H1 (cell line): ENCODE results near the gene PHTF2. TPM values are rescaled to one million over a fixed set of nuclear protein-coding genes. Genes with fewer than 3 reads are reported as not detected.

Experiments
- CTCF ChIA-PET: fragments of 300-600 bp; sonication (Branson Sonifier 250); formaldehyde crosslinking; loops from one replicate; lab custom pipeline; 2021; ENCODE audit not compliant: partially characterized antibody; lab: Charles Lee
- POLR2A ChIA-PET: fragments of 300-600 bp; sonication (Branson Sonifier 250); formaldehyde crosslinking; loops from one replicate; lab custom pipeline; 2021; ENCODE audit warnings: inconsistent platforms; ENCODE audit not compliant: partially characterized antibody; lab: Charles Lee
- DNase-seq, 2 experiments: peaks; one replicate each; pipeline versions ENCODE4 v3.0.0 to v3.0.0-alpha.2; 2010 to 2022; ENCODE audit warnings: low spot score in 2 of 2, low read depth in 1 of 2, mixed read lengths in 1 of 2
- FAIRE-seq: peaks from 2 replicates; lab custom pipeline; 2011; peaks lifted over from hg19 to GRCh38; lab: Jason Lieb, UNC
- H2AFZ ChIP-seq: 2 replicates; pipeline ENCODE4 v1.8.1; 2012; ENCODE audit warnings: low read length, inconsistent platforms
- H2AK5ac ChIP-seq: 2 replicates; pipeline ENCODE4 v1.6.1; 2013; ENCODE audit warnings: low read depth, low read length
- H2BK120ac ChIP-seq: replicated peaks from 2 replicates; pipeline ENCODE3; 2013; ENCODE audit warnings: low read depth, low read length, inconsistent platforms
- H2BK12ac ChIP-seq: 2 replicates; pipeline ENCODE4 v1.6.1; 2013; ENCODE audit warnings: low read depth, low read length
- H2BK15ac ChIP-seq: 2 replicates; pipeline ENCODE4 v1.6.1; 2013; ENCODE audit warnings: low read length
- H2BK20ac ChIP-seq: 2 replicates; pipeline ENCODE4 v1.6.1; 2013; ENCODE audit warnings: low read length
- H2BK5ac ChIP-seq: 2 replicates; pipeline ENCODE4 v1.6.1; 2013; ENCODE audit warnings: low read depth, low read length
- H3K14ac ChIP-seq: 2 replicates; pipeline ENCODE4 v1.6.1; 2013; ENCODE audit warnings: inconsistent platforms; ENCODE audit not compliant: insufficient read length
- H3K18ac ChIP-seq: 2 replicates; pipeline ENCODE4 v1.6.1; 2013; ENCODE audit warnings: low read length; ENCODE audit errors: extremely low read depth
- H3K23ac ChIP-seq: 2 replicates; pipeline ENCODE4 v1.6.1; 2013; ENCODE audit warnings: inconsistent platforms; ENCODE audit not compliant: insufficient read length
- H3K23me2 ChIP-seq: 2 replicates; pipeline ENCODE4 v1.6.1; 2013; ENCODE audit warnings: low read depth, low read length
- H3K27ac ChIP-seq: 2 replicates; pipeline ENCODE4 v1.6.1; 2011; ENCODE audit warnings: low read depth, low read length, inconsistent platforms
- H3K27me3 ChIP-seq, 4 experiments: replicated peaks in 1 of 4; 1 replicate in 1 of 4; 2 replicates in 3 of 4; pipeline versions ENCODE4 v1.6.1 to v1.8.1; 2011 to 2013; ENCODE audit warnings: low read length in 3 of 4, mild to moderate bottlenecking in 3 of 4, inconsistent platforms in 2 of 4, mixed read lengths in 2 of 4, moderate library complexity in 1 of 4; ENCODE audit not compliant: control insufficient read depth in 3 of 4, insufficient read depth in 3 of 4; ENCODE audit errors: extremely low read depth in 1 of 4
- H3K36me3 ChIP-seq, 4 experiments: 2 replicates each; pipeline versions ENCODE4 v1.6.1 to v1.8.1; 2011 to 2013; ENCODE audit warnings: mild to moderate bottlenecking in 4 of 4, low read length in 3 of 4, moderate library complexity in 2 of 4, control low read depth in 1 of 4, inconsistent platforms in 1 of 4; ENCODE audit not compliant: insufficient read depth in 4 of 4, control insufficient read depth in 2 of 4
- H3K4ac ChIP-seq: replicated peaks from 2 replicates; pipeline ENCODE3; 2013; ENCODE audit warnings: low read length, low read depth, mixed read lengths, inconsistent platforms; ENCODE audit not compliant: insufficient read length
- H3K4me1 ChIP-seq, 4 experiments: replicated peaks in 1 of 4; 1 replicate in 1 of 4; 2 replicates in 3 of 4; pipeline versions ENCODE4 v1.6.1 to v1.8.1; 2011 to 2013; ENCODE audit warnings: low read length in 3 of 4, inconsistent platforms in 2 of 4, mixed read lengths in 1 of 4; ENCODE audit not compliant: insufficient read depth in 4 of 4, control insufficient read depth in 3 of 4
- H3K4me2 ChIP-seq, 2 experiments: 2 replicates each; pipeline versions ENCODE4 v1.6.1 to v1.8.1; 2011 to 2013; ENCODE audit warnings: low read depth in 2 of 2, low read length in 2 of 2, control low read depth in 1 of 2, inconsistent platforms in 1 of 2, mild to moderate bottlenecking in 1 of 2; ENCODE audit not compliant: insufficient read depth in 1 of 2
- H3K4me3 ChIP-seq, 4 experiments: fragments of 200-600, 300-600 bp in 1 of 4; sonication (generic), shearing (Covaris generic), sonication (Bioruptor Twin) in 1 of 4; 2 replicates each; pipeline versions ENCODE4 v1.5.1 to v1.8.1; 2011 to 2016; ENCODE audit warnings: low read length in 4 of 4, low read depth in 3 of 4, control low read depth in 2 of 4, inconsistent platforms in 2 of 4, mild to moderate bottlenecking in 2 of 4, mixed read lengths in 1 of 4, moderate library complexity in 1 of 4; ENCODE audit not compliant: insufficient read depth in 2 of 4; ENCODE audit errors: extremely low read depth in 1 of 4
- H3K56ac ChIP-seq: replicated peaks from 2 replicates; pipeline ENCODE3; 2013; ENCODE audit warnings: low read depth, mild to moderate bottlenecking, mixed read lengths, low read length, inconsistent platforms; ENCODE audit not compliant: insufficient read length
- H3K79me1 ChIP-seq: 2 replicates; pipeline ENCODE4 v1.6.1; 2013; ENCODE audit warnings: low read depth, low read length, control low read depth
- H3K79me2 ChIP-seq, 2 experiments: 2 replicates each; pipeline versions ENCODE4 v1.6.1 to v1.8.1; 2012 to 2013; ENCODE audit warnings: low read length in 2 of 2, mild to moderate bottlenecking in 2 of 2, inconsistent platforms in 1 of 2; ENCODE audit not compliant: insufficient read depth in 2 of 2, control insufficient read depth in 1 of 2
- H3K9ac ChIP-seq, 4 experiments: replicated peaks in 1 of 4; 1 replicate in 1 of 4; 2 replicates in 3 of 4; pipeline versions ENCODE4 v1.6.1 to v1.8.1; 2011 to 2013; ENCODE audit warnings: low read depth in 3 of 4, low read length in 3 of 4, control low read depth in 2 of 4, mild to moderate bottlenecking in 2 of 4, moderate library complexity in 2 of 4, inconsistent platforms in 1 of 4; ENCODE audit errors: extremely low read depth in 1 of 4
- H3K9me3 ChIP-seq, 2 experiments: 2 replicates each; pipeline versions ENCODE4 v1.6.1 to v1.8.1; 2012 to 2013; ENCODE audit warnings: mild to moderate bottlenecking in 2 of 2, moderate library complexity in 2 of 2, control low read depth in 1 of 2, inconsistent platforms in 1 of 2, low read depth in 1 of 2, low read length in 1 of 2, mixed read lengths in 1 of 2; ENCODE audit not compliant: insufficient read depth in 2 of 2
- H4K20me1 ChIP-seq, 2 experiments: replicated peaks in 1 of 2; 2 replicates each; pipeline versions ENCODE3 to v1.8.1; 2011 to 2013; ENCODE audit warnings: inconsistent platforms in 2 of 2, low read length in 2 of 2, mild to moderate bottlenecking in 1 of 2; ENCODE audit not compliant: insufficient read depth in 2 of 2, control insufficient read depth in 1 of 2
- H4K5ac ChIP-seq: 2 replicates; pipeline ENCODE4 v1.6.1; 2013; ENCODE audit warnings: low read length, low read depth, mixed read lengths, inconsistent platforms; ENCODE audit not compliant: insufficient read length
- H4K8ac ChIP-seq: 2 replicates; pipeline ENCODE4 v1.8.0; 2013; ENCODE audit warnings: mild to moderate bottlenecking, moderate library complexity, low read length, inconsistent platforms; ENCODE audit not compliant: insufficient read depth; ENCODE audit errors: extremely low read depth
- H4K91ac ChIP-seq: replicated peaks from 2 replicates; pipeline ENCODE3; 2013; ENCODE audit warnings: low read length, mixed read lengths, inconsistent platforms; ENCODE audit not compliant: insufficient read length
- BACH1 ChIP-seq: IDR thresholded peaks from 2 replicates; pipeline ENCODE4 v1.6.1; 2012; ENCODE audit warnings: low read length, improper control_type of control experiment
- BRCA1 ChIP-seq: IDR thresholded peaks from 2 replicates; pipeline ENCODE4 v1.6.1; 2012; ENCODE audit warnings: low read depth, low read length, improper control_type of control experiment
- EGR1 ChIP-seq: IDR thresholded peaks from 2 replicates; pipeline ENCODE4 v1.6.1; 2011; ENCODE audit warnings: low read depth, low read length, borderline replicate concordance
- EP300 ChIP-seq, 2 experiments: IDR thresholded peaks; 1 replicate in 1 of 2; 2 replicates in 1 of 2; pipeline ENCODE4 v1.6.1; 2011 to 2012; ENCODE audit warnings: low read depth in 2 of 2, low read length in 2 of 2, mild to moderate bottlenecking in 2 of 2, borderline replicate concordance in 1 of 2, inconsistent platforms in 1 of 2, moderate library complexity in 1 of 2
- EZH2 ChIP-seq: fragments of 200-600 bp; sonication (generic); IDR thresholded peaks from 2 replicates; pipeline ENCODE4 v1.7.1; 2012; ENCODE audit warnings: low read depth, mild to moderate bottlenecking, moderate library complexity, low read length, inconsistent platforms; ENCODE audit not compliant: severe bottlenecking
- GABPA ChIP-seq: IDR thresholded peaks from 2 replicates; pipeline ENCODE4 v1.6.1; 2011; ENCODE audit warnings: mild to moderate bottlenecking, low read length, moderate library complexity, borderline replicate concordance; ENCODE audit not compliant: insufficient read depth
- JUND ChIP-seq: IDR thresholded peaks from 2 replicates; pipeline ENCODE4 v1.6.1; 2011; ENCODE audit warnings: mild to moderate bottlenecking, improper control_type of control experiment, low read length
- MAFK ChIP-seq: IDR thresholded peaks from 2 replicates; pipeline ENCODE4 v1.6.1; 2012; ENCODE audit warnings: low read depth, mild to moderate bottlenecking, improper control_type of control experiment, low read length
- RFX5 ChIP-seq: IDR thresholded peaks from 2 replicates; pipeline ENCODE4 v1.6.1; 2011; ENCODE audit warnings: low read depth, low read length, improper control_type of control experiment, borderline replicate concordance
- RXRA ChIP-seq: IDR thresholded peaks from 2 replicates; pipeline ENCODE4 v1.6.1; 2011; ENCODE audit warnings: low read depth, mild to moderate bottlenecking, low read length, moderate library complexity; ENCODE audit not compliant: insufficient read depth
- SIX5 ChIP-seq: IDR thresholded peaks from 2 replicates; pipeline ENCODE4 v1.6.1; 2011; ENCODE audit warnings: mild to moderate bottlenecking, low read depth, low read length
- SP1 ChIP-seq: IDR thresholded peaks from 2 replicates; pipeline ENCODE4 v1.6.1; 2011; ENCODE audit warnings: low read depth, low read length
- SP4 ChIP-seq: IDR thresholded peaks from 2 replicates; pipeline ENCODE4 v1.6.1; 2012; ENCODE audit warnings: low read length, inconsistent platforms
- SUZ12 ChIP-seq: fragments of 200-600 bp; sonication (generic); IDR thresholded peaks from 2 replicates; pipeline ENCODE4 v1.6.1; 2012; ENCODE audit warnings: mild to moderate bottlenecking, inconsistent platforms, low read length, moderate library complexity, mixed read lengths
- TBP ChIP-seq: IDR thresholded peaks from 2 replicates; pipeline ENCODE4 v1.6.1; 2011; ENCODE audit warnings: low read depth, low read length, improper control_type of control experiment
- ZNF274 ChIP-seq: IDR thresholded peaks from 2 replicates; pipeline ENCODE4 v1.7.0; 2012; ENCODE audit warnings: low read length, borderline replicate concordance; ENCODE audit errors: extremely low read depth
- WGBS, 2 experiments: shearing (Covaris generic) in 1 of 2; methylation state at CpG; one replicate each; pipeline versions ENCODE4 v1.1.6 to v1.1.7; 2013 to 2015; ENCODE audit warnings: low lambda C conversion rate in 2 of 2, mixed read lengths in 2 of 2, inconsistent platforms in 1 of 2, low coverage in 1 of 2, missing lambda C conversion rate in 1 of 2; ENCODE audit not compliant: insufficient replicate concordance in 2 of 2, insufficient coverage in 1 of 2, insufficient read length in 1 of 2; ENCODE audit errors: extremely low coverage in 1 of 2, missing lambda C conversion rate in 1 of 2; 5-methylcytosine and 5-hydroxymethylcytosine counted together
- polyA plus RNA-seq, 7 experiments: library from polyadenylated mRNA; depleted of rRNA in 3 of 7; stranded (reverse) in 5 of 7; unstranded in 2 of 7; fragments of >200 nt in 5 of 7; fragments of 200-250 nt in 2 of 7; gene quantifications; 1 replicate in 5 of 7; 2 replicates in 1 of 7; 4 replicates in 1 of 7; pipeline versions ENCODE4 v1.2.1 to v1.2.3, GENCODE V29; 2011 to 2013; ENCODE audit warnings: missing spikeins in 2 of 7, mixed read lengths in 2 of 7
- total RNA-seq: library from RNA; stranded (reverse); fragmentation: NEBNext Ultra II Directional; extraction: Animal tissue kit (Norgen Biotek cat#: 25700); gene quantifications from 2 replicates; pipeline ENCODE4 v1.2.1, GENCODE V29; 2021

The PHTF2 gene
- total and polyA plus RNA-seq, 2 of the 8 experiments (the other 6 are each of a cell fraction or from before 2014, with no cell fraction given): 9.0 to 25.4 TPM

DNA sequence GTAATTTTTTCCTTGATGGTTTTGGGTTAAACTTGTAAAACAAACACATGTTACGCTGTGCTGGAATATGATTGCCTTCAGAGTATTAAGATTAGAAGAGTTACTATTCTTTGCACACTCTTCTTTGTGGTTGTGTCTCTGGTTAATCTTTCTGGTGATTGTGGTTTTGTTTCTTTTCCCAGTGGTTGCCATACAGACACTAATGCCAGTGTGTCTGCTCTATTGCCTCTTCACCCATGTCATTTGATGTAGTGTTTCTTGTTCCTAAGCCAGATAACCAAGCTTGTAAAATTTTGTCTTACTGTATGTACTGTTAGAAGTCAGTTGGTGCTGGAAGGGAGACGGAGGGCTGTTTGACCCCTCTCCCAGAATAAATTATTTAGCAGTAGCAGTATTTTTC, 124.8 kb downstream of the PHTF2 start:
- no peak overlapping the region for H4K91ac ChIP-seq
- no peak overlapping the region for H4K5ac ChIP-seq
- no peak overlapping the region for H2BK20ac ChIP-seq
- no peak overlapping the region for H3K14ac ChIP-seq
- ChIA-PET POLR2A (no interaction called here), CTCF (interaction anchor here (0.7 to 1.3 kb wide), 4 partner anchors 10 to 17 kb away, joined by 3 to 5 read pairs (median 4); no protein-coding TSS in a partner anchor)
- no peak overlapping the region for H3K9ac ChIP-seq
- no peak for DNase-seq
- no peak overlapping the region for H3K4me3 ChIP-seq
- no peak overlapping the region for H3K4ac ChIP-seq
- H2AK5ac ChIP-seq: no peak overlapping the region
- no peak overlapping the region for H4K8ac ChIP-seq
- 91% methylated on average over 2 of the region's 2 CpGs; no CpG with 5 or more reads in 1 of the 2 experiments for WGBS, 2 experiments
- H3K4me2 ChIP-seq: no peak overlapping the region
- no peaks in the 10 kb centered on the region for H3K79me2 ChIP-seq
- no peaks in the 10 kb centered on the region for H3K4me1 ChIP-seq
- no peaks in the 10 kb centered on the region for H3K79me1 ChIP-seq
- no peak overlapping the region for H2BK15ac ChIP-seq
- H2BK5ac ChIP-seq: no peak overlapping the region
- peaks cover 0 to 6% (median 0%) of the 10 kb centered on the region in 4 experiments; a peak in 2 of 8 replicates for H3K36me3 ChIP-seq
- H3K23me2 ChIP-seq: no peaks in the 10 kb centered on the region
- H3K27me3 ChIP-seq: no peaks in the 10 kb centered on the region
- H2BK120ac ChIP-seq: no peak overlapping the region
- H3K18ac ChIP-seq: no peak overlapping the region
- no peaks in the 10 kb centered on the region for H4K20me1 ChIP-seq
- no peak for FAIRE-seq
- no peak overlapping the region for H2BK12ac ChIP-seq
- no peaks in the 10 kb centered on the region for H3K9me3 ChIP-seq
- H3K27ac ChIP-seq: no peak overlapping the region
- H3K56ac ChIP-seq: no peak overlapping the region
- no peak overlapping the region for H3K23ac ChIP-seq
- H2AFZ ChIP-seq: no peak overlapping the region
- TF ChIP-seq SP1 (no peak), TBP (no peak), RXRA (no peak), SUZ12 (no peak), SP4 (no peak), BRCA1 (no peak), EP300 (IDR thresholded peaks at IDR 0.05; ENCODE audit: borderline replicate concordance in 1 of 2, low read depth in 2 of 2, low read length in 2 of 2) (no peak), RFX5 (no peak), BACH1 (no peak), JUND (no peak), SIX5 (no peak), EGR1 (no peak), GABPA (no peak), MAFK (no peak), EZH2 (no peak), ZNF274 (no peak)
